CD8-positive, alpha-beta memory T cell (primary cell): ENCODE results near the gene MYBPC3. TPM values are rescaled to one million over a fixed set of nuclear protein-coding genes. Genes with fewer than 3 reads are reported as not detected.

Experiments
- CTCF ChIA-PET: fragments of 350-600 bp; sonication (Branson Sonifier 250); formaldehyde crosslinking; loops from one replicate; lab custom pipeline; 2021; ENCODE audit warnings: antibody characterized with exemption; lab: Charles Lee
- POLR2A ChIA-PET: fragments of 350-600 bp; sonication (Branson Sonifier 250); formaldehyde crosslinking; loops from one replicate; lab custom pipeline; 2021; ENCODE audit warnings: antibody characterized with exemption; lab: Charles Lee
- DNase-seq, 5 donors: peaks; one replicate each; pipeline versions ENCODE4 v3.0.0 to v3.0.0-alpha.2; 2020 to 2022; ENCODE audit warnings: mixed read lengths in 1 of 5
- H3K27ac ChIP-seq: one replicate; pipeline ENCODE4 v1.7.0; 2013; ENCODE audit warnings: low read depth, mild to moderate bottlenecking, low read length, moderate library complexity
- H3K27me3 ChIP-seq: 2 replicates; pipeline ENCODE4 v1.7.0; 2013; ENCODE audit warnings: low read length, mild to moderate bottlenecking; ENCODE audit not compliant: insufficient read depth, poor library complexity, severe bottlenecking
- H3K36me3 ChIP-seq: 2 replicates; pipeline ENCODE4 v1.7.0; 2013; ENCODE audit warnings: mild to moderate bottlenecking, low read length, moderate library complexity; ENCODE audit not compliant: insufficient read depth
- H3K4me1 ChIP-seq: 2 replicates; pipeline ENCODE4 v1.7.0; 2013; ENCODE audit warnings: mild to moderate bottlenecking, low read length, moderate library complexity; ENCODE audit not compliant: insufficient read depth
- H3K4me3 ChIP-seq: 2 replicates; pipeline ENCODE4 v1.7.0; 2013; ENCODE audit warnings: mild to moderate bottlenecking, low read length
- H3K9me3 ChIP-seq: 2 replicates; pipeline ENCODE4 v1.7.0; 2013; ENCODE audit warnings: mild to moderate bottlenecking, low read length
- H3K27ac Mint-ChIP-seq, 8 donors: one replicate each; pipeline ENCODE4 v1.8.0; 2020 to 2021; ENCODE audit warnings: mixed read lengths in 8 of 8, mild to moderate bottlenecking in 6 of 8, inconsistent platforms in 3 of 8, moderate library complexity in 3 of 8
- H3K27me3 Mint-ChIP-seq, 2 donors: one replicate each; pipeline ENCODE4 v1.8.0; 2020 to 2021; ENCODE audit warnings: mixed read lengths in 2 of 2, mild to moderate bottlenecking in 1 of 2, moderate library complexity in 1 of 2
- H3K36me3 Mint-ChIP-seq, 3 donors: one replicate each; pipeline ENCODE4 v1.8.0; 2020 to 2021; ENCODE audit warnings: mixed read lengths in 3 of 3, inconsistent platforms in 1 of 3, mild to moderate bottlenecking in 1 of 3
- H3K4me1 Mint-ChIP-seq, 3 donors: one replicate each; pipeline ENCODE4 v1.8.0; 2020 to 2021; ENCODE audit warnings: mixed read lengths in 3 of 3, inconsistent platforms in 1 of 3, mild to moderate bottlenecking in 1 of 3
- H3K4me3 Mint-ChIP-seq, 7 donors: one replicate each; pipeline ENCODE4 v1.8.0; 2020 to 2021; ENCODE audit warnings: mixed read lengths in 7 of 7, mild to moderate bottlenecking in 6 of 7, moderate library complexity in 4 of 7, inconsistent platforms in 2 of 7
- H3K9me3 Mint-ChIP-seq, 5 donors: one replicate each; pipeline ENCODE4 v1.8.0; 2020 to 2022; ENCODE audit warnings: mixed read lengths in 5 of 5, mild to moderate bottlenecking in 3 of 5, moderate library complexity in 2 of 5, inconsistent platforms in 1 of 5
- polyA plus RNA-seq: library from polyadenylated mRNA; unstranded; fragments of 300-500 nt; fragmentation: Illumina TruSeq; gene quantifications from one replicate; pipeline ENCODE4 v1.2.3, GENCODE V29; 2021
- total RNA-seq, 2 experiments: library from RNA; stranded (reverse); gene quantifications; one replicate each; pipeline ENCODE4 v1.2.3, GENCODE V29; 2021

The MYBPC3 gene
- total and polyA plus RNA-seq, 3 experiments from 2014 or later, result not detected

DNA sequence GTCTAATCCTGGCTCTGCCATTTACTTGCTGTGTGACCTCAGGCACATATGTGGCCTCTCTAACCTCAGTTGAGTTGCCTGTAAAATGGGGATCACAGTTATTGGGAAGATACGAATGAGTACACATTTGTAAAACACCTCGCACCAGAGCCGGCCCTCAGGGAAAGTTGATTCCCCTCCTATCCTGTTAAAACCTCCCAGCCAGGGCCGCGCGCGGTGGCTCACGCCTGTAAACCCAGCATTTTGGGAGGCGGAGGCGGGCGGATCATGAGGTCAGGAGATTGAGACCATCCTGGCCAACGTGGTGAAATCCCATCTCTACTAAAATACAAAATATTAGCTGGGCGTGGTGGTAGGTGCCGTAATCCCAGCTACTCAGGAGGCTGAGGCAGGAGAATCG, 7.8 kb upstream of the MYBPC3 start:
- no peak overlapping the region for H3K4me3 ChIP-seq
- H3K27me3 ChIP-seq, result no peaks in the 10 kb centered on the region
- Mint-ChIP-seq H3K4me3 (no peak overlapping the region), H3K4me1 (peaks cover 0 to 2% (median 0%) of the 10 kb centered on the region in 3 donors), H3K9me3 (no peaks in the 10 kb centered on the region), H3K27me3 (peaks cover 0 to 7% of the 10 kb centered on the region in 2 donors), H3K36me3 (no peaks in the 10 kb centered on the region), H3K27ac (no peak overlapping the region)
- H3K27ac ChIP-seq, result no peak overlapping the region
- POLR2A ChIA-PET, result no interaction called here
- no peak for DNase-seq
- no peaks in the 10 kb centered on the region for H3K4me1 ChIP-seq
- CTCF ChIA-PET, result interaction anchor here (4.8 kb wide), 1 partner anchor 14 kb away, joined by 13 read pairs; no protein-coding TSS in a partner anchor
- H3K36me3 ChIP-seq, result no peaks in the 10 kb centered on the region
- no peaks in the 10 kb centered on the region for H3K9me3 ChIP-seq

- H3K4me1 Mint-ChIP-seq, result peaks cover 0 to 2% (median 0%) of the 10 kb centered on the region in 3 donors
- no peaks in the 10 kb centered on the region for H3K36me3 Mint-ChIP-seq
- DNase-seq, result no peak
- peaks cover 0 to 3% of the 10 kb centered on the region in 2 donors for H3K27me3 Mint-ChIP-seq
- Histone ChIP-seq H3K36me3 (no peaks in the 10 kb centered on the region), H3K27ac (no peak overlapping the region), H3K27me3 (no peaks in the 10 kb centered on the region), H3K4me3 (no peak overlapping the region), H3K9me3 (no peaks in the 10 kb centered on the region), H3K4me1 (no peaks in the 10 kb centered on the region)
- no peaks in the 10 kb centered on the region for H3K9me3 Mint-ChIP-seq
- ChIA-PET POLR2A (no interaction called here), CTCF (no interaction called here)
- H3K27ac Mint-ChIP-seq, result peak overlapping the region in 1 of 8 donors; percentile 67
- H3K4me3 Mint-ChIP-seq, result peak overlapping the region in 1 of 7 donors; percentile 54
These were observed 7.1 kb upstream of the MYBPC3 start for GRCh38 chr11:47359586-47359985.

- POLR2A ChIA-PET, result no interaction called here
- Mint-ChIP-seq H3K4me3 (no peak overlapping the region), H3K27ac (peak overlapping the region in 2 of 8 donors; percentile 67 to 68), H3K9me3 (no peaks in the 10 kb centered on the region), H3K36me3 (no peaks in the 10 kb centered on the region), H3K27me3 (no peaks in the 10 kb centered on the region), H3K4me1 (peaks cover 0 to 2% (median 0%) of the 10 kb centered on the region in 3 donors)
- no peak for DNase-seq
- CTCF ChIA-PET, result no interaction called here
- Histone ChIP-seq H3K4me3 (no peak overlapping the region), H3K9me3 (no peaks in the 10 kb centered on the region), H3K36me3 (no peaks in the 10 kb centered on the region), H3K27ac (no peak overlapping the region), H3K4me1 (no peaks in the 10 kb centered on the region), H3K27me3 (no peaks in the 10 kb centered on the region)
These were observed 6.7 kb upstream of the MYBPC3 start for GRCh38 chr11:47359162-47359561.

- CTCF ChIA-PET, result no interaction called here
- no peak overlapping the region for H3K27ac Mint-ChIP-seq
- H3K36me3 ChIP-seq, result no peaks in the 10 kb centered on the region
These were observed 6.2 kb upstream of the MYBPC3 start for GRCh38 chr11:47358731-47359051.

DNA sequence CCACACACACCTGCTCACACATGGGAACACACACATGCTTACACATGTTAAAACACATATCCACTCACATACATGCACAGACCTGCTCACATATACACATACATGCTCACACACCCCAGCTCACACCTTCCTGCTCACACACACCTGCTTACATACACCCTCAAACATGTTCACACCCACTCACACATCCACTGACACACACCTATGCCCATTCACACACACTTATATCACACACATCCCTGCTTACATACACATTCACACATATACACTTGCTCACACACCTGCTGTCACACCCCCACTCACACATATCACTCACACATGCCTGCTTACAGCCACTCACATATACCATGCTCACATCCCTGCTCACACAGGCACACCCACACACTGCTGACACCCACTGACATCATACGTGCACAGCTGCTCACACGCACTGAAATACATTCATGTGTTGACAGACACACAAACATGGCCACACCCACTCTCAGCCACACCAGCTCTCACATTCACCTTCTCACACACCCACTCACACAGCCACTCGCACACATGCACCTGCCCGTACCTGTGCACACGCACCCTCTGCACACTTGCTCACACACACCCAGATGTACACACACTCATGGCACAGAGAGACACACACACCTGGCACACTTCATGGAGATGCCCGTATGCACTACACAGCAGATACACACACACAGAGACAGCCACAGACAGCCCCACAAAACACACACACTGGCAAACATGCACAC, 5.7 kb upstream of the MYBPC3 start:
- no peaks in the 10 kb centered on the region for H3K9me3 Mint-ChIP-seq
- H3K4me1 ChIP-seq, result no peaks in the 10 kb centered on the region
- no peak for DNase-seq
- H3K27me3 ChIP-seq, result no peaks in the 10 kb centered on the region
- H3K36me3 Mint-ChIP-seq, result no peaks in the 10 kb centered on the region
- no peaks in the 10 kb centered on the region for H3K27me3 Mint-ChIP-seq
- H3K4me3 ChIP-seq, result no peak overlapping the region
- ChIA-PET CTCF (no interaction called here), POLR2A (no interaction called here)
- H3K27ac Mint-ChIP-seq, result no peak overlapping the region
- H3K27ac ChIP-seq, result no peak overlapping the region
- H3K9me3 ChIP-seq, result no peaks in the 10 kb centered on the region
- H3K36me3 ChIP-seq, result no peaks in the 10 kb centered on the region
- H3K4me3 Mint-ChIP-seq, result no peak overlapping the region
- H3K4me1 Mint-ChIP-seq, result peaks cover 0 to 2% (median 0%) of the 10 kb centered on the region in 3 donors

More at GRCh38 chr11:47358731-47359051, 6.2 kb upstream of the MYBPC3 start:
- H3K4me1 ChIP-seq, result no peaks in the 10 kb centered on the region
- H3K9me3 ChIP-seq, result no peaks in the 10 kb centered on the region
- no peak overlapping the region for H3K4me3 Mint-ChIP-seq
- no peaks in the 10 kb centered on the region for H3K27me3 Mint-ChIP-seq
- POLR2A ChIA-PET, result no interaction called here
- H3K9me3 Mint-ChIP-seq, result no peaks in the 10 kb centered on the region
- H3K27me3 ChIP-seq, result no peaks in the 10 kb centered on the region
- H3K36me3 Mint-ChIP-seq, result no peaks in the 10 kb centered on the region
- no peak overlapping the region for H3K27ac ChIP-seq
- DNase-seq, result no peak
- no peak overlapping the region for H3K4me3 ChIP-seq
- peaks cover 0 to 2% (median 0%) of the 10 kb centered on the region in 3 donors for H3K4me1 Mint-ChIP-seq

GRCh38 chr11:47356998-47357329, 4.5 kb upstream of the MYBPC3 start:
- Mint-ChIP-seq H3K27me3 (no peaks in the 10 kb centered on the region), H3K36me3 (no peaks in the 10 kb centered on the region), H3K4me1 (peaks cover 0 to 2% (median 0%) of the 10 kb centered on the region in 3 donors), H3K9me3 (no peaks in the 10 kb centered on the region), H3K4me3 (no peak overlapping the region), H3K27ac (no peak overlapping the region)
- H3K27me3 ChIP-seq, result no peaks in the 10 kb centered on the region
- no peak overlapping the region for H3K27ac ChIP-seq
- no peaks in the 10 kb centered on the region for H3K9me3 ChIP-seq
- H3K4me1 ChIP-seq, result no peaks in the 10 kb centered on the region
- ChIA-PET POLR2A (no interaction called here), CTCF (no interaction called here)
- H3K4me3 ChIP-seq, result no peak overlapping the region
- H3K36me3 ChIP-seq, result no peaks in the 10 kb centered on the region
- no peak for DNase-seq

DNA sequence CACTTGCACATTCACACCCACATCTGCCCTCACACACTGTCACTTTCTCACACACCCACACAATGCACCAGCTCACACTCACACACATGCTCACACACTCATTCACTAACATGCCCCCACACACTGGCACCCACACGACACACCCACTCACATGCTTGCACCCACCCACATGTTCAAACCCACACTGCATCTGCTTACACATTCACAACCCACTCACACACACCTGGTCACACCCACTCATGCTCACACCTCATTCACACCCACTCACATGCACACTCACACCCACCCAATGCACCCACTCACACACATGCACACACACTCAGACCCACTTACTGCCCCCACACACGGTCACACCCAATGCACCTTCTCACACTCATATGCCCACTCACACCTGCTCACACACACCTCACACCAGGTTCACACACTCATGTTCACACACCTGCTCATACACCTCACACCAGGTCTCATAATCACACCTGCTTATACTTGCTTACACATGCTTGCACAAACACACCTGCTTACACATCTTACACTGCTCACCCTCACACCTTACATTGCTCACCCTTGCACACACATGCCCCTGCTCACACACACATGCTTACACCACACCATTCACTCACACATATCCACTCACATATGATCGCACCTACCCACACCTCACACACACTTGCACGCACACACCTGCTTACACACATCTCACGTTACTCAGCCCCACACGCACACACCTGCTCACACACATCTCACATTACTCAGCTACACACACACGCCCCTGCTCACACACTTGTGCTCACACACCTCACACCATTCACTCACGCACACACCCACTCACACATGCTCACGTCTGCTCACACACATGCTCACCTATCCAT, 3.9 kb upstream of the MYBPC3 start:
- no peak overlapping the region for H3K4me3 Mint-ChIP-seq
- H3K36me3 ChIP-seq, result no peaks in the 10 kb centered on the region
- no peaks in the 10 kb centered on the region for H3K36me3 Mint-ChIP-seq
- H3K27ac Mint-ChIP-seq, result no peak overlapping the region
- no peak for DNase-seq
- no peak overlapping the region for H3K4me3 ChIP-seq
- H3K4me1 ChIP-seq, result no peaks in the 10 kb centered on the region
- no peak overlapping the region for H3K27ac ChIP-seq
- ChIA-PET POLR2A (no interaction called here), CTCF (no interaction called here)
- H3K27me3 Mint-ChIP-seq, result no peaks in the 10 kb centered on the region
- H3K4me1 Mint-ChIP-seq, result peaks cover 0 to 2% (median 0%) of the 10 kb centered on the region in 3 donors
- H3K27me3 ChIP-seq, result no peaks in the 10 kb centered on the region
- H3K9me3 ChIP-seq, result no peaks in the 10 kb centered on the region
- H3K9me3 Mint-ChIP-seq, result no peaks in the 10 kb centered on the region
